GM12878 (cell line): ENCODE results near the gene SIM1. TPM values are rescaled to one million over a fixed set of nuclear protein-coding genes. Genes with fewer than 3 reads are reported as not detected.

Experiments
- ATAC-seq: fragments of 200-7000 bp; cut with Tn5 transposase; 3 replicates; pipeline ENCODE4 v1.9.1; 2020; ENCODE audit warnings: mild to moderate bottlenecking, moderate library complexity
- BruUV-seq: library from RNA; stranded (reverse); fragments of 400-500 nt; replicated peaks from 2 replicates; lab custom pipeline; 2021; lab: Mats Ljungman, UMichigan
- CTCF ChIA-PET: fragments of 300-600 bp; sonication (Branson Sonifier 250); formaldehyde crosslinking; extraction: SDS; loops from one replicate; lab custom pipeline; 2021; ENCODE audit warnings: inconsistent platforms; lab: Yijun Ruan, JAX
- POLR2A ChIA-PET: fragments of 350-600 bp; formaldehyde crosslinking; extraction: SDS; loops from one replicate; lab custom pipeline; 2021; ENCODE audit warnings: inconsistent platforms; lab: Charles Lee
- RAD21 ChIA-PET: fragments of 300-600 bp; sonication (Branson Sonifier 250); formaldehyde crosslinking; loops from one replicate; lab custom pipeline; 2023; ENCODE audit warnings: antibody characterized with exemption; ENCODE audit not compliant: unreplicated experiment; lab: Charles Lee
- SMC1A ChIA-PET: fragments of 300-600 bp; sonication (Branson Sonifier 250); formaldehyde crosslinking; loops from one replicate; lab custom pipeline; 2023; ENCODE audit not compliant: unreplicated experiment, uncharacterized antibody; lab: Charles Lee
- DNase-seq: peaks from one replicate; pipeline ENCODE4 v3.0.0-alpha.2; 2011; ENCODE audit warnings: low read depth, low spot score
- FAIRE-seq: peaks from 3 replicates; lab custom pipeline; 2011; peaks lifted over from hg19 to GRCh38; lab: Jason Lieb, UNC
- H2AFZ ChIP-seq: 2 replicates; pipeline ENCODE4 v1.6.0; 2011; ENCODE audit warnings: low read depth, low read length, control low read depth; ENCODE audit not compliant: control insufficient read depth
- H3K27ac ChIP-seq: 2 replicates; pipeline ENCODE4 v1.5.1; 2011; ENCODE audit warnings: control low read depth; ENCODE audit not compliant: control insufficient read depth, insufficient read depth
- H3K27me3 ChIP-seq, 2 experiments: replicated peaks in 1 of 2; 2 replicates each; pipeline versions ENCODE4 v1.6.0 to v1.6.1; 2011; ENCODE audit warnings: low read length in 1 of 2; ENCODE audit not compliant: control insufficient read depth in 2 of 2, insufficient read depth in 2 of 2
- H3K36me3 ChIP-seq, 2 experiments: 2 replicates each; pipeline ENCODE4 v1.5.1; 2011; ENCODE audit warnings: low read length in 1 of 2; ENCODE audit not compliant: control insufficient read depth in 2 of 2, insufficient read depth in 2 of 2
- H3K4me1 ChIP-seq: 2 replicates; pipeline ENCODE4 v1.6.1; 2011; ENCODE audit warnings: mild to moderate bottlenecking, low read length, moderate library complexity, mixed read lengths; ENCODE audit not compliant: control insufficient read depth, insufficient read depth
- H3K4me2 ChIP-seq: 2 replicates; pipeline ENCODE4 v1.6.0; 2011; ENCODE audit warnings: control low read depth; ENCODE audit not compliant: control insufficient read depth, insufficient read depth
- H3K4me3 ChIP-seq: fragments of 200-600 bp; sonication (generic); 2 replicates; pipeline ENCODE4 v1.5.1; 2016
- H3K79me2 ChIP-seq: 2 replicates; pipeline ENCODE4 v1.6.0; 2011; ENCODE audit warnings: low read length; ENCODE audit not compliant: control insufficient read depth, insufficient read depth
- H3K9ac ChIP-seq: 2 replicates; pipeline ENCODE4 v1.8.0; 2011; ENCODE audit warnings: low read length, control low read depth, mixed read lengths; ENCODE audit not compliant: control insufficient read depth, insufficient read depth
- H3K9me3 ChIP-seq: replicated peaks from 3 replicates; pipeline ENCODE4 v1.5.1; 2011; ENCODE audit warnings: mild to moderate bottlenecking, low read length; ENCODE audit not compliant: control insufficient read depth, insufficient read depth
- H4K20me1 ChIP-seq: 2 replicates; pipeline ENCODE4 v1.6.0; 2011; ENCODE audit not compliant: control insufficient read depth, insufficient read depth
- BACH1 ChIP-seq: fragments of 450-650 bp; IDR thresholded peaks from 2 replicates; pipeline ENCODE4 v1.6.1; 2017; ENCODE audit warnings: mild to moderate bottlenecking, borderline replicate concordance
- CTCF ChIP-seq, 3 experiments: IDR thresholded peaks in 2 of 3; conservative IDR thresholded peaks in 1 of 3; 2 replicates each; pipeline ENCODE4 v1.5.1; 2011; ENCODE audit warnings: low read depth in 3 of 3, low read length in 3 of 3, mild to moderate bottlenecking in 3 of 3, control low read depth in 2 of 3, moderate library complexity in 2 of 3, inconsistent platforms in 1 of 3, mixed read lengths in 1 of 3; ENCODE audit not compliant: control insufficient read depth in 2 of 3, insufficient read depth in 1 of 3; ENCODE audit errors: extremely low read depth in 1 of 3
- ELK1 ChIP-seq: IDR thresholded peaks from 2 replicates; pipeline ENCODE4 v1.6.1; 2012; ENCODE audit warnings: low read depth, low read length, improper control_type of control experiment
- EP300 ChIP-seq, 2 experiments: fragments of 150-350 bp in 1 of 2; IDR thresholded peaks; 2 replicates each; pipeline ENCODE4 v1.6.1; 2011 to 2012; ENCODE audit warnings: low read depth in 2 of 2, low read length in 2 of 2, borderline replicate concordance in 1 of 2, improper control_type of control experiment in 1 of 2, inconsistent platforms in 1 of 2; ENCODE audit not compliant: control insufficient read depth in 1 of 2
- ESRRA ChIP-seq: IDR thresholded peaks from 2 replicates; pipeline ENCODE4 v1.6.1; 2012; ENCODE audit warnings: mild to moderate bottlenecking, low read length, improper control_type of control experiment
- FOXM1 ChIP-seq: IDR thresholded peaks from 2 replicates; pipeline ENCODE4 v1.6.1; 2012; ENCODE audit warnings: low read depth, mild to moderate bottlenecking, inconsistent platforms, low read length, moderate library complexity
- GATAD2B ChIP-seq: fragments of 450-650 bp; conservative IDR thresholded peaks from 2 replicates; pipeline ENCODE4 v1.6.1; 2017; ENCODE audit warnings: low read depth, mild to moderate bottlenecking, moderate library complexity
- HDAC2 ChIP-seq: fragments of 200-600 bp; sonication (generic); IDR thresholded peaks from 2 replicates; pipeline ENCODE4 v1.6.1; 2017
- JUNB ChIP-seq: IDR thresholded peaks from 2 replicates; pipeline ENCODE4 v1.6.1; 2016; ENCODE audit warnings: antibody characterized with exemption, mild to moderate bottlenecking
- MAX ChIP-seq: IDR thresholded peaks from 2 replicates; pipeline ENCODE4 v1.6.1; 2012; ENCODE audit warnings: low read depth, low read length, improper control_type of control experiment
- NFYB ChIP-seq: IDR thresholded peaks from 2 replicates; pipeline ENCODE4 v1.6.1; 2011; ENCODE audit warnings: low read depth, mild to moderate bottlenecking, low read length, improper control_type of control experiment, moderate library complexity; ENCODE audit not compliant: insufficient read depth
- NR2C2 ChIP-seq: IDR thresholded peaks from 2 replicates; pipeline ENCODE4 v1.6.1; 2011; ENCODE audit warnings: borderline replicate concordance, low read depth; ENCODE audit not compliant: control insufficient read depth, insufficient read length
- RAD21 ChIP-seq: IDR thresholded peaks from 2 replicates; pipeline ENCODE4 v1.6.1; 2011; ENCODE audit warnings: mild to moderate bottlenecking, low read depth, low read length, moderate library complexity; ENCODE audit not compliant: insufficient read depth
- RAD51 ChIP-seq: fragments of 450-650 bp; IDR thresholded peaks from 2 replicates; pipeline ENCODE4 v1.6.1; 2016; ENCODE audit warnings: moderate library complexity, mild to moderate bottlenecking, inconsistent platforms
- RCOR1 ChIP-seq: conservative IDR thresholded peaks from 2 replicates; pipeline ENCODE4 v1.6.1; 2012; ENCODE audit warnings: low read depth, low read length, improper control_type of control experiment
- ZBTB33 ChIP-seq: fragments of 450-650 bp; IDR thresholded peaks from 2 replicates; pipeline ENCODE4 v1.6.1; 2017; ENCODE audit warnings: mild to moderate bottlenecking
- ZNF24 ChIP-seq: fragments of 450-650 bp; IDR thresholded peaks from 2 replicates; pipeline ENCODE4 v1.6.1; 2017; ENCODE audit warnings: antibody characterized with exemption, mild to moderate bottlenecking
- WGBS: methylation state at CpG from one replicate; pipeline ENCODE4 v1.1.6; 2016; ENCODE audit warnings: low lambda C conversion rate; ENCODE audit not compliant: insufficient replicate concordance, insufficient coverage; ENCODE audit errors: missing lambda C conversion rate; 5-methylcytosine and 5-hydroxymethylcytosine counted together
- in situ Hi-C: fragments of 300-500 bp; cut with MboI; formaldehyde crosslinking; loops from 9 replicates; pipeline ENCODE4 v1.14.3; 2018; ENCODE audit warnings: mixed read lengths
- intact Hi-C: fragments of 100-400 bp; cut with micrococcal nuclease; formaldehyde crosslinking; loops from one replicate; pipeline ENCODE4 v1.14.2; 2022; ENCODE audit not compliant: unreplicated experiment
- polyA plus RNA-seq, 11 experiments: library from polyadenylated mRNA; depleted of rRNA in 4 of 11; unstranded in 6 of 11; stranded (reverse) in 5 of 11; fragments of >200 nt; fragmentation: Nextera tagmentation in 4 of 11; fragmentation: Illumina TruSeq in 1 of 11; extraction: Ambion mirVana in 4 of 11; extraction: Trizol in 1 of 11; gene quantifications; 1 replicate in 1 of 11; 2 replicates in 10 of 11; pipeline versions ENCODE4 v1.2.1 to v1.2.3, GENCODE V29; 2011 to 2016; ENCODE audit warnings: inconsistent platforms in 2 of 11, missing spikeins in 2 of 11, low read depth in 1 of 11
- total RNA-seq, 4 experiments: library from RNA; depleted of rRNA in 3 of 4; stranded (reverse); fragments of >200 nt in 3 of 4; fragmentation: Illumina TruSeq in 1 of 4; extraction: Trizol in 1 of 4; gene quantifications; 2 replicates each; pipeline versions ENCODE4 v1.2.1 to v1.2.3, GENCODE V29; 2013 to 2021

Gene SIM1
- total and polyA plus RNA-seq, 10 of the 15 experiments (the other 5 are each of a cell fraction or from before 2014, with no cell fraction given) = not detected

GRCh38 chr6:100479179-100480035 is 14.7 kb upstream of the SIM1 start:
- H3K79me2 ChIP-seq = no peaks in the 10 kb centered on the region
- WGBS = 67% methylated on average over 3 of the region's 3 CpGs
- no peak overlapping the region for H3K27ac ChIP-seq
- no peaks in the 10 kb centered on the region for H3K36me3 ChIP-seq
- peak; percentile 73 for ATAC-seq
- H3K9me3 ChIP-seq = no peaks in the 10 kb centered on the region
- peak; percentile 34 for DNase-seq
- H3K27me3 ChIP-seq = no peaks in the 10 kb centered on the region
- SMC1A ChIA-PET = interaction anchor here (0.7 to 4.4 kb wide), 8 partner anchors 131 to 478 kb away, joined by 3 to 38 read pairs (median 6); no protein-coding TSS in a partner anchor
- FAIRE-seq = peak; percentile 82
- in situ Hi-C loops (loop anchor here (5.0 kb wide), 2 partner anchors 367 to 477 kb away; no protein-coding TSS in a partner anchor), intact Hi-C loops (loop anchor here (1.0 to 5.0 kb wide), 6 partner anchors 109 to 612 kb away; no protein-coding TSS in a partner anchor)
- CTCF ChIA-PET = interaction anchor here (0.6 to 8.8 kb wide), 23 partner anchors 9 to 477 kb away, joined by 3 to 72 read pairs (median 4); no protein-coding TSS in a partner anchor
- no peak overlapping the region for H3K9ac ChIP-seq
- RAD21 ChIA-PET = interaction anchor here (0.6 to 1.6 kb wide), 6 partner anchors 178 to 365 kb away, joined by 3 to 12 read pairs (median 4); no protein-coding TSS in a partner anchor
- H4K20me1 ChIP-seq = no peaks in the 10 kb centered on the region
- BruUV-seq = no TSS peak
- no peak overlapping the region for H3K4me2 ChIP-seq
- H3K4me3 ChIP-seq = no peak overlapping the region
- peaks cover 7% of the 10 kb centered on the region for H3K4me1 ChIP-seq
- POLR2A ChIA-PET = no interaction called here
- peak overlapping the region; percentile 33; the same call in 1 of the 2 replicates for H2AFZ ChIP-seq
- TF ChIP-seq RCOR1 = no peak
- TF ChIP-seq ZNF24 = no peak
- peak; percentile 63 to 80 (median 76) for TF ChIP-seq CTCF (IDR thresholded peaks at IDR 0.05 in 2 of 3, conservative IDR thresholded peaks at IDR 0.05 in 1 of 3; ENCODE audit: control insufficient read depth in 2 of 3, extremely low read depth in 1 of 3, insufficient read depth in 1 of 3, low read depth in 3 of 3, low read length in 3 of 3)
- no peak for TF ChIP-seq ELK1
- TF ChIP-seq NR2C2 = no peak
- TF ChIP-seq ZBTB33 = no peak
- peak; percentile 95 for TF ChIP-seq RAD21
- no peak for TF ChIP-seq MAX
- no peak for TF ChIP-seq FOXM1
- TF ChIP-seq EP300 (IDR thresholded peaks at IDR 0.05; ENCODE audit: borderline replicate concordance in 1 of 2, control insufficient read depth in 1 of 2, low read depth in 2 of 2, low read length in 2 of 2) = no peak
- no peak for TF ChIP-seq NFYB
- TF ChIP-seq GATAD2B = no peak
- TF ChIP-seq ESRRA = peak; percentile 79; the same call in 1 of the 2 replicates
- no peak for TF ChIP-seq BACH1
- no peak for TF ChIP-seq JUNB
- TF ChIP-seq RAD51 = no peak
- TF ChIP-seq HDAC2 = no peak
